ENCODE measurements around the gene TOMM6.

DNA sequence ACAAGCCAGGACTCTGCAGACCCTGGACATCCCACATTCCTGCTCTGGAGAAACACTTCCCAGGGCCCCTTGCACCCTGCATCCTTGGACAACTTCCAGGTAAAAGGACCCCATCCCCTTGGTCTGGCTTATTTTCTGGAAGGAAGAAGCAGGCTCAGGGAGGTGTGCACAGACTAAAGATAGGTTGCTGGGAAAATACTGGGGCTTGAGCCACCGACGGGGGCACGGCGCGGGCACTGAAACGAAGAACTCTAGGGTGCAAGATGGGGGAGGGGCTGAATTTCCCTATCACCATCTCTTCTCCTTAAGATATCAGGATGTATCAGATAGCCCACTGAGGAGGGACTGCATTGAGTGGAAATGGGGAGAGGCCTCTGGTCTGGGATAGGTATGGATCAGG is 8.6 kb upstream of the TOMM6 start:
- TF ChIP-seq, protein P1, sequence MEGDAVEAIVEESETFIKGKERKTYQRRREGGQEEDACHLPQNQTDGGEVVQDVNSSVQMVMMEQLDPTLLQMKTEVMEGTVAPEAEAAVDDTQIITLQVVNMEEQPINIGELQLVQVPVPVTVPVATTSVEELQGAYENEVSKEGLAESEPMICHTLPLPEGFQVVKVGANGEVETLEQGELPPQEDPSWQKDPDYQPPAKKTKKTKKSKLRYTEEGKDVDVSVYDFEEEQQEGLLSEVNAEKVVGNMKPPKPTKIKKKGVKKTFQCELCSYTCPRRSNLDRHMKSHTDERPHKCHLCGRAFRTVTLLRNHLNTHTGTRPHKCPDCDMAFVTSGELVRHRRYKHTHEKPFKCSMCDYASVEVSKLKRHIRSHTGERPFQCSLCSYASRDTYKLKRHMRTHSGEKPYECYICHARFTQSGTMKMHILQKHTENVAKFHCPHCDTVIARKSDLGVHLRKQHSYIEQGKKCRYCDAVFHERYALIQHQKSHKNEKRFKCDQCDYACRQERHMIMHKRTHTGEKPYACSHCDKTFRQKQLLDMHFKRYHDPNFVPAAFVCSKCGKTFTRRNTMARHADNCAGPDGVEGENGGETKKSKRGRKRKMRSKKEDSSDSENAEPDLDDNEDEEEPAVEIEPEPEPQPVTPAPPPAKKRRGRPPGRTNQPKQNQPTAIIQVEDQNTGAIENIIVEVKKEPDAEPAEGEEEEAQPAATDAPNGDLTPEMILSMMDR (conservative IDR thresholded peaks at IDR 0.05; ENCODE audit: low read depth, low read length): no peak
- TF ChIP-seq EZH2 (IDR thresholded peaks at IDR 0.05; ENCODE audit: borderline replicate concordance, low read depth, low read length, poor library complexity, severe bottlenecking): no peak

Measured in A673 (cell line).